H1 (cell line): ENCODE data around the gene DOHH. TPM values are rescaled to one million over a fixed set of nuclear protein-coding genes. Genes with fewer than 3 reads are reported as not detected.

Source experiments
- CTCF ChIA-PET: fragments of 300-600 bp; sonication (Branson Sonifier 250); formaldehyde crosslinking; loops from one replicate; lab custom pipeline; 2021; ENCODE audit not compliant: partially characterized antibody; lab: Charles Lee
- POLR2A ChIA-PET: fragments of 300-600 bp; sonication (Branson Sonifier 250); formaldehyde crosslinking; loops from one replicate; lab custom pipeline; 2021; ENCODE audit warnings: inconsistent platforms; ENCODE audit not compliant: partially characterized antibody; lab: Charles Lee
- DNase-seq, 2 experiments: peaks; one replicate each; pipeline versions ENCODE4 v3.0.0 to v3.0.0-alpha.2; 2010 to 2022; ENCODE audit warnings: low spot score in 2 of 2, low read depth in 1 of 2, mixed read lengths in 1 of 2
- FAIRE-seq: peaks from 2 replicates; lab custom pipeline; 2011; peaks lifted over from hg19 to GRCh38; lab: Jason Lieb, UNC
- H2AFZ ChIP-seq: 2 replicates; pipeline ENCODE4 v1.8.1; 2012; ENCODE audit warnings: low read length, inconsistent platforms
- H2AK5ac ChIP-seq: 2 replicates; pipeline ENCODE4 v1.6.1; 2013; ENCODE audit warnings: low read depth, low read length
- H2BK120ac ChIP-seq: replicated peaks from 2 replicates; pipeline ENCODE3; 2013; ENCODE audit warnings: low read depth, low read length, inconsistent platforms
- H2BK12ac ChIP-seq: 2 replicates; pipeline ENCODE4 v1.6.1; 2013; ENCODE audit warnings: low read depth, low read length
- H2BK15ac ChIP-seq: 2 replicates; pipeline ENCODE4 v1.6.1; 2013; ENCODE audit warnings: low read length
- H2BK20ac ChIP-seq: 2 replicates; pipeline ENCODE4 v1.6.1; 2013; ENCODE audit warnings: low read length
- H2BK5ac ChIP-seq: 2 replicates; pipeline ENCODE4 v1.6.1; 2013; ENCODE audit warnings: low read depth, low read length
- H3K14ac ChIP-seq: 2 replicates; pipeline ENCODE4 v1.6.1; 2013; ENCODE audit warnings: inconsistent platforms; ENCODE audit not compliant: insufficient read length
- H3K18ac ChIP-seq: 2 replicates; pipeline ENCODE4 v1.6.1; 2013; ENCODE audit warnings: low read length; ENCODE audit errors: extremely low read depth
- H3K23ac ChIP-seq: 2 replicates; pipeline ENCODE4 v1.6.1; 2013; ENCODE audit warnings: inconsistent platforms; ENCODE audit not compliant: insufficient read length
- H3K23me2 ChIP-seq: 2 replicates; pipeline ENCODE4 v1.6.1; 2013; ENCODE audit warnings: low read depth, low read length
- H3K27ac ChIP-seq: 2 replicates; pipeline ENCODE4 v1.6.1; 2011; ENCODE audit warnings: low read depth, low read length, inconsistent platforms
- H3K27me3 ChIP-seq, 4 experiments: replicated peaks in 1 of 4; 1 replicate in 1 of 4; 2 replicates in 3 of 4; pipeline versions ENCODE4 v1.6.1 to v1.8.1; 2011 to 2013; ENCODE audit warnings: low read length in 3 of 4, mild to moderate bottlenecking in 3 of 4, inconsistent platforms in 2 of 4, mixed read lengths in 2 of 4, moderate library complexity in 1 of 4; ENCODE audit not compliant: control insufficient read depth in 3 of 4, insufficient read depth in 3 of 4; ENCODE audit errors: extremely low read depth in 1 of 4
- H3K36me3 ChIP-seq, 4 experiments: 2 replicates each; pipeline versions ENCODE4 v1.6.1 to v1.8.1; 2011 to 2013; ENCODE audit warnings: mild to moderate bottlenecking in 4 of 4, low read length in 3 of 4, moderate library complexity in 2 of 4, control low read depth in 1 of 4, inconsistent platforms in 1 of 4; ENCODE audit not compliant: insufficient read depth in 4 of 4, control insufficient read depth in 2 of 4
- H3K4ac ChIP-seq: replicated peaks from 2 replicates; pipeline ENCODE3; 2013; ENCODE audit warnings: low read length, low read depth, mixed read lengths, inconsistent platforms; ENCODE audit not compliant: insufficient read length
- H3K4me1 ChIP-seq, 4 experiments: replicated peaks in 1 of 4; 1 replicate in 1 of 4; 2 replicates in 3 of 4; pipeline versions ENCODE4 v1.6.1 to v1.8.1; 2011 to 2013; ENCODE audit warnings: low read length in 3 of 4, inconsistent platforms in 2 of 4, mixed read lengths in 1 of 4; ENCODE audit not compliant: insufficient read depth in 4 of 4, control insufficient read depth in 3 of 4
- H3K4me2 ChIP-seq, 2 experiments: 2 replicates each; pipeline versions ENCODE4 v1.6.1 to v1.8.1; 2011 to 2013; ENCODE audit warnings: low read depth in 2 of 2, low read length in 2 of 2, control low read depth in 1 of 2, inconsistent platforms in 1 of 2, mild to moderate bottlenecking in 1 of 2; ENCODE audit not compliant: insufficient read depth in 1 of 2
- H3K4me3 ChIP-seq, 4 experiments: fragments of 200-600, 300-600 bp in 1 of 4; sonication (generic), shearing (Covaris generic), sonication (Bioruptor Twin) in 1 of 4; 2 replicates each; pipeline versions ENCODE4 v1.5.1 to v1.8.1; 2011 to 2016; ENCODE audit warnings: low read length in 4 of 4, low read depth in 3 of 4, control low read depth in 2 of 4, inconsistent platforms in 2 of 4, mild to moderate bottlenecking in 2 of 4, mixed read lengths in 1 of 4, moderate library complexity in 1 of 4; ENCODE audit not compliant: insufficient read depth in 2 of 4; ENCODE audit errors: extremely low read depth in 1 of 4
- H3K56ac ChIP-seq: replicated peaks from 2 replicates; pipeline ENCODE3; 2013; ENCODE audit warnings: low read depth, mild to moderate bottlenecking, mixed read lengths, low read length, inconsistent platforms; ENCODE audit not compliant: insufficient read length
- H3K79me1 ChIP-seq: 2 replicates; pipeline ENCODE4 v1.6.1; 2013; ENCODE audit warnings: low read depth, low read length, control low read depth
- H3K79me2 ChIP-seq, 2 experiments: 2 replicates each; pipeline versions ENCODE4 v1.6.1 to v1.8.1; 2012 to 2013; ENCODE audit warnings: low read length in 2 of 2, mild to moderate bottlenecking in 2 of 2, inconsistent platforms in 1 of 2; ENCODE audit not compliant: insufficient read depth in 2 of 2, control insufficient read depth in 1 of 2
- H3K9ac ChIP-seq, 4 experiments: replicated peaks in 1 of 4; 1 replicate in 1 of 4; 2 replicates in 3 of 4; pipeline versions ENCODE4 v1.6.1 to v1.8.1; 2011 to 2013; ENCODE audit warnings: low read depth in 3 of 4, low read length in 3 of 4, control low read depth in 2 of 4, mild to moderate bottlenecking in 2 of 4, moderate library complexity in 2 of 4, inconsistent platforms in 1 of 4; ENCODE audit errors: extremely low read depth in 1 of 4
- H3K9me3 ChIP-seq, 2 experiments: 2 replicates each; pipeline versions ENCODE4 v1.6.1 to v1.8.1; 2012 to 2013; ENCODE audit warnings: mild to moderate bottlenecking in 2 of 2, moderate library complexity in 2 of 2, control low read depth in 1 of 2, inconsistent platforms in 1 of 2, low read depth in 1 of 2, low read length in 1 of 2, mixed read lengths in 1 of 2; ENCODE audit not compliant: insufficient read depth in 2 of 2
- H4K20me1 ChIP-seq, 2 experiments: replicated peaks in 1 of 2; 2 replicates each; pipeline versions ENCODE3 to v1.8.1; 2011 to 2013; ENCODE audit warnings: inconsistent platforms in 2 of 2, low read length in 2 of 2, mild to moderate bottlenecking in 1 of 2; ENCODE audit not compliant: insufficient read depth in 2 of 2, control insufficient read depth in 1 of 2
- H4K5ac ChIP-seq: 2 replicates; pipeline ENCODE4 v1.6.1; 2013; ENCODE audit warnings: low read length, low read depth, mixed read lengths, inconsistent platforms; ENCODE audit not compliant: insufficient read length
- H4K8ac ChIP-seq: 2 replicates; pipeline ENCODE4 v1.8.0; 2013; ENCODE audit warnings: mild to moderate bottlenecking, moderate library complexity, low read length, inconsistent platforms; ENCODE audit not compliant: insufficient read depth; ENCODE audit errors: extremely low read depth
- H4K91ac ChIP-seq: replicated peaks from 2 replicates; pipeline ENCODE3; 2013; ENCODE audit warnings: low read length, mixed read lengths, inconsistent platforms; ENCODE audit not compliant: insufficient read length
- E2F6 ChIP-seq: IDR thresholded peaks from 2 replicates; pipeline ENCODE4 v1.6.1; 2012; ENCODE audit warnings: inconsistent platforms
- GTF2F1 ChIP-seq: IDR thresholded peaks from 2 replicates; pipeline ENCODE4 v1.6.1; 2012; ENCODE audit warnings: low read depth, low read length, improper control_type of control experiment, borderline replicate concordance
- RAD21 ChIP-seq, 2 experiments: IDR thresholded peaks in 1 of 2; conservative IDR thresholded peaks in 1 of 2; 2 replicates each; pipeline ENCODE4 v1.6.1; 2011; ENCODE audit warnings: low read depth in 2 of 2, low read length in 2 of 2, improper control_type of control experiment in 1 of 2, inconsistent platforms in 1 of 2, mild to moderate bottlenecking in 1 of 2, moderate library complexity in 1 of 2
- RFX5 ChIP-seq: IDR thresholded peaks from 2 replicates; pipeline ENCODE4 v1.6.1; 2011; ENCODE audit warnings: low read depth, low read length, improper control_type of control experiment, borderline replicate concordance
- RNF2 ChIP-seq: fragments of 200-900, 300-1000 bp; sonication (generic); IDR thresholded peaks from 2 replicates; pipeline ENCODE4 v1.7.1; 2016; ENCODE audit warnings: borderline replicate concordance, low read depth, mild to moderate bottlenecking, antibody characterized with exemption, low read length; ENCODE audit not compliant: poor library complexity, severe bottlenecking; ENCODE audit errors: missing control alignments
- TAF1 ChIP-seq: IDR thresholded peaks from 2 replicates; pipeline ENCODE4 v1.6.1; 2011; ENCODE audit warnings: mild to moderate bottlenecking, low read depth, low read length
- TBP ChIP-seq: IDR thresholded peaks from 2 replicates; pipeline ENCODE4 v1.6.1; 2011; ENCODE audit warnings: low read depth, low read length, improper control_type of control experiment
- USF2 ChIP-seq: IDR thresholded peaks from 2 replicates; pipeline ENCODE4 v1.6.1; 2011; ENCODE audit warnings: low read length, improper control_type of control experiment
- WGBS, 2 experiments: shearing (Covaris generic) in 1 of 2; methylation state at CpG; one replicate each; pipeline versions ENCODE4 v1.1.6 to v1.1.7; 2013 to 2015; ENCODE audit warnings: low lambda C conversion rate in 2 of 2, mixed read lengths in 2 of 2, inconsistent platforms in 1 of 2, low coverage in 1 of 2, missing lambda C conversion rate in 1 of 2; ENCODE audit not compliant: insufficient replicate concordance in 2 of 2, insufficient coverage in 1 of 2, insufficient read length in 1 of 2; ENCODE audit errors: extremely low coverage in 1 of 2, missing lambda C conversion rate in 1 of 2; 5-methylcytosine and 5-hydroxymethylcytosine counted together
- polyA plus RNA-seq, 7 experiments: library from polyadenylated mRNA; depleted of rRNA in 3 of 7; stranded (reverse) in 5 of 7; unstranded in 2 of 7; fragments of >200 nt in 5 of 7; fragments of 200-250 nt in 2 of 7; gene quantifications; 1 replicate in 5 of 7; 2 replicates in 1 of 7; 4 replicates in 1 of 7; pipeline versions ENCODE4 v1.2.1 to v1.2.3, GENCODE V29; 2011 to 2013; ENCODE audit warnings: missing spikeins in 2 of 7, mixed read lengths in 2 of 7
- total RNA-seq: library from RNA; stranded (reverse); fragmentation: NEBNext Ultra II Directional; extraction: Animal tissue kit (Norgen Biotek cat#: 25700); gene quantifications from 2 replicates; pipeline ENCODE4 v1.2.1, GENCODE V29; 2021

The DOHH gene
- total and polyA plus RNA-seq, 2 of the 8 experiments (the other 6 are each of a cell fraction or from before 2014, with no cell fraction given) = 7.3 to 17.7 TPM

GRCh38 chr19:3463714-3464586 lies 36.5 kb downstream of the DOHH start:
- 0% methylated on average over 13 of the region's 57 CpGs; no CpG with 5 or more reads in 1 of the 2 experiments for WGBS, 2 experiments
- H4K20me1 ChIP-seq = peaks cover 3 to 5% of the 10 kb centered on the region in 2 experiments
- H3K9me3 ChIP-seq = peaks cover 6 to 10% of the 10 kb centered on the region in 2 experiments; a peak in 3 of 4 replicates
- no peak overlapping the region for H2BK20ac ChIP-seq
- H3K18ac ChIP-seq = no peak overlapping the region; the same call in none of the 2 replicates
- no peak overlapping the region for H4K91ac ChIP-seq
- H2BK120ac ChIP-seq = no peak overlapping the region
- ChIA-PET CTCF (interaction anchor here (0.5 to 1.8 kb wide), 10 partner anchors 9 to 165 kb away, joined by 3 to 9 read pairs (median 4); no protein-coding TSS in a partner anchor), POLR2A (interaction anchor here (1.6 to 1.9 kb wide), 3 partner anchors 14 to 19 kb away, joined by 3 to 5 read pairs (median 5); no protein-coding TSS in a partner anchor)
- FAIRE-seq = no peak
- peaks cover 24 to 54% (median 50%) of the 10 kb centered on the region in 4 experiments for H3K27me3 ChIP-seq
- H2BK15ac ChIP-seq = no peak overlapping the region
- H3K79me1 ChIP-seq = no peaks in the 10 kb centered on the region
- peak in 1 of 2 experiments; percentile 67 for DNase-seq
- peaks cover 9% of the 10 kb centered on the region; the same call in 1 of the 2 replicates for H3K23me2 ChIP-seq
- no peak overlapping the region for H3K27ac ChIP-seq
- no peaks in the 10 kb centered on the region for H3K79me2 ChIP-seq
- H3K56ac ChIP-seq = no peak overlapping the region
- no peak overlapping the region for H3K4ac ChIP-seq
- H2BK12ac ChIP-seq = no peak overlapping the region
- peak overlapping the region; percentile 29 to 72 (median 34) for H3K4me3 ChIP-seq
- H3K9ac ChIP-seq = no peak overlapping the region
- no peak overlapping the region for H2AK5ac ChIP-seq
- no peak overlapping the region for H4K5ac ChIP-seq
- no peak overlapping the region for H3K23ac ChIP-seq
- H3K14ac ChIP-seq = no peak overlapping the region
- H2BK5ac ChIP-seq = no peak overlapping the region
- no peaks in the 10 kb centered on the region; a peak in 1 of 8 replicates for H3K36me3 ChIP-seq
- no peak overlapping the region for H2AFZ ChIP-seq
- peaks cover 0 to 13% (median 5%) of the 10 kb centered on the region in 4 experiments; a peak in 6 of 7 replicates for H3K4me1 ChIP-seq
- no peak overlapping the region for H4K8ac ChIP-seq
- H3K4me2 ChIP-seq = peak overlapping the region; percentile 63 to 81
- no peak for TF ChIP-seq TAF1
- no peak for TF ChIP-seq RFX5
- TF ChIP-seq RAD21 (IDR thresholded peaks at IDR 0.05 in 1 of 2, conservative IDR thresholded peaks at IDR 0.05 in 1 of 2; ENCODE audit: low read depth in 2 of 2, low read length in 2 of 2) = peak in 1 of 2 experiments; percentile 4; a peak in 1 of 4 replicates
- TF ChIP-seq USF2 = no peak
- peak; percentile 57 for TF ChIP-seq RNF2
- no peak for TF ChIP-seq GTF2F1
- TF ChIP-seq E2F6 = no peak
- TF ChIP-seq TBP = no peak
